Skeletal muscle satellite cell (primary cell): Measurements from ENCODE around the gene VTA1.

Experiments used
- H3K27me3 ChIP-seq: 2 replicates; pipeline ENCODE4 v1.7.0; 2013; ENCODE audit warnings: low read length; ENCODE audit not compliant: control insufficient read depth, insufficient read depth
- H3K36me3 ChIP-seq: 2 replicates; pipeline ENCODE4 v1.7.0; 2013; ENCODE audit warnings: mild to moderate bottlenecking, control low read depth, low read length; ENCODE audit not compliant: insufficient read depth
- H3K4me1 ChIP-seq: 2 replicates; pipeline ENCODE4 v1.7.0; 2013; ENCODE audit warnings: low read length; ENCODE audit not compliant: control insufficient read depth, insufficient read depth
- H3K4me2 ChIP-seq: 2 replicates; pipeline ENCODE4 v1.7.0; 2013; ENCODE audit warnings: mild to moderate bottlenecking, low read length
- H3K4me3 ChIP-seq: 2 replicates; pipeline ENCODE4 v1.7.0; 2013; ENCODE audit warnings: low read length
- H3K9ac ChIP-seq: 2 replicates; pipeline ENCODE4 v1.7.0; 2013; ENCODE audit warnings: mild to moderate bottlenecking, low read depth, low read length, moderate library complexity
- H3K9me3 ChIP-seq: replicated peaks from 2 replicates; pipeline ENCODE4 v1.7.0; 2013; ENCODE audit warnings: mild to moderate bottlenecking, control low read depth, low read length

The VTA1 gene

DNA sequence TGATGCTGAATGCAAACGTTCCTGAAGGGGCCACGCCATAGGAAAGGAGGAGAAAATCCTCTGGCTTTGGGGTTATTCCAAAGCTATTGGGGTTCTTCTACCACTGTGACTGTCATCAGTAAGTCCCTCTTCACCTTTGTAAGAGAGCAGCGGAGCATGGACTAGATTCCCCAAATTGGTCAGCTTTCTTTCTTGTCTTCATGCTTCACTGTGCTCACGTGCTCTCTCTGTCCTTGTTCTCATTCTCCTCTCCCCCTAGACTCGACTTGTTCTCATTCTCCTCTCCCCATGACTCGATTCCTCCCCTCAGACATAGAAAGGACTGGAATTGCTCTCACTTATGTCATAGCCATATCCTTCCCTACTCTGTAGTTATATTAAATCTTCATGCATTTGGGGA is 99.9 kb downstream of the VTA1 start:
- Histone ChIP-seq H3K36me3 (no peaks in the 10 kb centered on the region), H3K4me3 (no peak overlapping the region), H3K27me3 (no peaks in the 10 kb centered on the region), H3K9me3 (no peaks in the 10 kb centered on the region), H3K4me2 (no peak overlapping the region), H3K9ac (no peak overlapping the region), H3K4me1 (no peaks in the 10 kb centered on the region)

DNA sequence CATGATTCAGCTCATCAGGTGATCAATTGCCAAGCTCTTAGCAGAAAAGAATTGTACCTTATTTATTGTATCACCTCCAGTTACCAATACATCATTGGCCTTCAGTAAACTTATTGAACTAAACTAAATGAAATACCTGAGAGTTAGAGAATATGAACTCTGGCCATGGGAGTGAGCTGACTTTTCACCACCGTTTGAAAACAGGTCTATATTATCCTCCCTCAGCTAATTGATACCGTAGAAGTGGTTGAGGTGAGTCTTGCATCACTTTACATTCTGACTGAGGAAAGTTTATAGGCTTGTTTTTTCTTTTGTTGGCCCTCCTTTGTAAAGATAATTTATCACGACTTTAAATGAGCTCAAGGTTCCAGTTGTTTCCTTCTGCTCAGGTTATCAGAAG is 102.2 kb downstream of the VTA1 start:
- no peak overlapping the region for H3K4me3 ChIP-seq
- H3K9ac ChIP-seq: no peak overlapping the region
- H3K9me3 ChIP-seq: no peaks in the 10 kb centered on the region
- no peak overlapping the region for H3K4me2 ChIP-seq
- H3K36me3 ChIP-seq: no peaks in the 10 kb centered on the region
- H3K4me1 ChIP-seq: no peaks in the 10 kb centered on the region
- no peaks in the 10 kb centered on the region for H3K27me3 ChIP-seq

DNA sequence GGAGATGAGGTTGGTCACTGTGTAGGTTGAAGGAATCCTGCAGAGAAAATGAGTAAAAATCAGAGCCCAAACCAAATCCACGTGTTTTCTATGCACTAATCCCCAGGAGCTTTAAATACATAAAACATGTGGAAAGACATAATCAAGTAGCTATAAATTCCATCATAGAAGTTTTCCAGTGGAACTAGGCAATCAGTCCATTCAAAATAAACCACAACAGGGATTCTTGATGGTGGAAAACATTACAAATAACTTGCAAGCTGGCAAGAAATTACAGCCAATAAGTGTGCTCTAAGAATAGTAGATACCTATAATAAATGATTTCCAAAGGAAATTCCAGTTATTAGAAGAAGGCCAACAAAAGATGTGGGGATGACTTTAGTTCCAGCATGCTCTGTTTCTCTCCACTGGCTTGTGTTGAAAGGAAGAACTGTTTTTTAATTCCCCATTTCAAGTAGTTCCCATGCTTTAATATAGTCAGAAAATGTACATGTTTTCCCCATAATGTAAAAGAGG is 104.9 kb downstream of the VTA1 start:
- Histone ChIP-seq H3K27me3 (no peaks in the 10 kb centered on the region), H3K9me3 (no peaks in the 10 kb centered on the region), H3K4me1 (no peaks in the 10 kb centered on the region), H3K4me3 (no peak overlapping the region), H3K4me2 (no peak overlapping the region), H3K36me3 (no peaks in the 10 kb centered on the region), H3K9ac (no peak overlapping the region)

DNA sequence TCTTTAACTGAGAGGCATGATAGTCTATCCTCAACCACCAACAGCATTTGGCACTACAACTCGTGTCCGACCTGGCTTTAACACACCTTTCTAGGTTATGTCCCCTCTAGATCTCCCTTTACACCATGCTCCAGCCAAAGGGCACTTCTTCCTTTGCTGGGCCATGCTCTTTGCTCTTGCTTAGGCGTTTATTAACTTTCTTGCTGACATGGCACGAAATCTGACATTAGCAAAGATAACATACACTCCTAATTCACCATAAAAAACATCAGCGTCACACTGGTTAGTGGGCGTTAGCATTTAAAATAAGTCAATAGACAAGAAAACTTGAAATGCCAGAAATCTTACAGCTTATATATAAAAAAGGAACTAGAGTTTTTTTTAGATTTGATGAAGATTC is 107.5 kb downstream of the VTA1 start:
- H3K4me2 ChIP-seq: no peak overlapping the region
- H3K9me3 ChIP-seq: no peaks in the 10 kb centered on the region
- H3K27me3 ChIP-seq: no peaks in the 10 kb centered on the region
- no peaks in the 10 kb centered on the region for H3K36me3 ChIP-seq
- H3K4me3 ChIP-seq: no peak overlapping the region
- no peaks in the 10 kb centered on the region for H3K4me1 ChIP-seq
- H3K9ac ChIP-seq: no peak overlapping the region

DNA sequence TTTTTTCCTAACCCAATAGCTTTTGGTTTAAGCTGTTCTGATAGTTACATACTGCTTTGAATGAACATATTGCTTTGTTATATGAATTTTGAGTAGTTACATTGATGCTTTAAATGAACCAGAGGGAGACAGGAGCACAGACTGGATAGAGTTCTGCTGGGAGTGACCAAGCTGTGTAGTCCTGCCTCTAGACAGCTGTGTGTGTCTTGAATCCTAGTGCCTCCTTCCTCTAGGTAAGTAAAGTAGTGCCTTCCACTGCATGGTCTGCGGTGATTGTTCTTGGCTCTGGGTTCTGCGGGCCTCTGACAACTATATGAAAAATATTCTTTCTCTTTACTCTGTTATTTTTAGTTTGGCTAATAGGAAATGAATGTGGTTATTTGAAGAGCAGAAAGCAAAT is 108.7 kb downstream of the VTA1 start:
- Histone ChIP-seq H3K4me1 (no peaks in the 10 kb centered on the region), H3K9me3 (no peaks in the 10 kb centered on the region), H3K36me3 (no peaks in the 10 kb centered on the region), H3K27me3 (no peaks in the 10 kb centered on the region), H3K4me2 (no peak overlapping the region), H3K9ac (no peak overlapping the region), H3K4me3 (no peak overlapping the region)

DNA sequence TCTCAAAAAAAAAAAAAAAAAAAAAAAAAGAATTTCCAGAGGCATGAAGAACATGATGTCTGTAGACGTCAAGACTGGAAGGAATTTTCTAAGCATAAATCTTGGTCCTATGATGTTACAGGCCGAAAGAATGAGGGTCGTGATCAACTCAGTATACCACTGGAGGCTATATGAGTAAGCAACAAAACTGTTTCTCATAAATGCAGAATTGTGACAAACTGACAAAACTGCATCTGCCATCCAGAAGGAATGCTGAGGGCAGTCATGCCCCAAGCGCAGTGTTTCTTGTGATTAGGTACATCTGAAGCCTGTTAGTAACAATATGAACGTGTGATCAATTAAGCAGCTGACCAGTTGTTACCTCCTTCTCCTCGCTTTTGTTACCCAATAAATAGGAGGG is 111.2 kb downstream of the VTA1 start:
- Histone ChIP-seq H3K36me3 (no peaks in the 10 kb centered on the region), H3K4me2 (no peak overlapping the region), H3K9ac (no peak overlapping the region), H3K9me3 (no peaks in the 10 kb centered on the region), H3K27me3 (no peaks in the 10 kb centered on the region), H3K4me3 (no peak overlapping the region), H3K4me1 (no peaks in the 10 kb centered on the region)

DNA sequence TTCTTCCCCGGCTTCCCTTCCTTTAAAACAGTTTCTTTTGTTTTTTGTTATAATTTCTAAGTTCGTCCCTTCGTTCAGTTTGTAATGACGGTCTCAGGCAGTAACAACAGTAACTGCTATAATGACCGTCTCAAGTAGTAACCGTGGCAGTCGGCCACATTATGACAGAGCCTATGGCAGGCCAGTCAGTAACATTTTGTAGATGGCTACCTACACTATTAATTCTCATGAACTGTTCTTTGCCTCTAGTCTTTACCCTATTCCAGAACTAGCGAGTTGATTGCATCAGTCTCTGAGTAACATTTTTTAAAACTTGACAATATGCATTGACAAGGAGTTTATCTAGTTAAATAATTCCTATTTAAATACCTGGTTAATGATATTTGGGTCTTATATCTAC is 111.7 kb downstream of the VTA1 start:
- Histone ChIP-seq H3K27me3 (no peaks in the 10 kb centered on the region), H3K36me3 (no peaks in the 10 kb centered on the region), H3K9ac (no peak overlapping the region), H3K4me3 (no peak overlapping the region), H3K9me3 (no peaks in the 10 kb centered on the region), H3K4me1 (no peaks in the 10 kb centered on the region), H3K4me2 (no peak overlapping the region)

DNA sequence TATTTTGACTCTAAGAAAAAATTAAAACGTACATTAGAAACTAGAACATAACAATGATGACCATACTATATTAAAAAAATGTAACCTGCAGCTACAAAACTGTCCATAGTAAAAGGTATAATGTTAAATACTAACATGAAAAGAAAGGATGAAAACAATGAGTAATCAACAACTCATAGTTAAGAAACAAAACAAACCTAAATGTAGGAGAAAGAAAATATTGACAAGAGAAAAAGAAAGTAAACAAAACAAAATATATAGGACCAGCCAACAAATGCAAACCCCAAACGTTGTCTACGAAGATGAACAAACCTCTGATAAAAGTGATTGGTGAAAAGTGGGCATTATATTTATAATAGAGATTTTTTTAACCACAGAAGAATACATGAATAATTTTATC is 113.7 kb downstream of the VTA1 start:
- Histone ChIP-seq H3K36me3 (no peaks in the 10 kb centered on the region), H3K4me1 (no peaks in the 10 kb centered on the region), H3K4me3 (no peak overlapping the region), H3K27me3 (no peaks in the 10 kb centered on the region), H3K9ac (no peak overlapping the region), H3K4me2 (no peak overlapping the region), H3K9me3 (no peaks in the 10 kb centered on the region)

DNA sequence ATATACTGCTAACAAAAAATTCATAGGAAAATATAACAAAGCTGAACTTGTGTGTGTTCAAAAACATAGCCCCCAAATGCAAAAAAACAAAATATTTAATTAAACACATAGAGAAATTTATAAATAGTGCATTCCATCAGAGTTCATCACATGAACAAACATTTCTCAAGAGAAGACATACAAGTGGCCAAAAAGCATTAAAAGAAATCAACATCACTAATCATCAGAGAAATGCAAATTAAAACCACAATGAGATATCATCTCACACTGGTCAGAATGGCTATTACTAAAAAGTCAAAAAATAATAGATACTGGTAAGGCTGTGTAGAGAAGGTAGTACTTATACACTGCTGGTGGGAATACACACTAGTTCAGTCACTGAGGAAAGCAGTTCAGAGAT is 115.2 kb downstream of the VTA1 start:
- no peaks in the 10 kb centered on the region for H3K4me1 ChIP-seq
- H3K27me3 ChIP-seq: no peaks in the 10 kb centered on the region
- H3K9me3 ChIP-seq: no peaks in the 10 kb centered on the region
- H3K4me3 ChIP-seq: no peak overlapping the region
- H3K9ac ChIP-seq: no peak overlapping the region
- no peaks in the 10 kb centered on the region for H3K36me3 ChIP-seq
- no peak overlapping the region for H3K4me2 ChIP-seq

DNA sequence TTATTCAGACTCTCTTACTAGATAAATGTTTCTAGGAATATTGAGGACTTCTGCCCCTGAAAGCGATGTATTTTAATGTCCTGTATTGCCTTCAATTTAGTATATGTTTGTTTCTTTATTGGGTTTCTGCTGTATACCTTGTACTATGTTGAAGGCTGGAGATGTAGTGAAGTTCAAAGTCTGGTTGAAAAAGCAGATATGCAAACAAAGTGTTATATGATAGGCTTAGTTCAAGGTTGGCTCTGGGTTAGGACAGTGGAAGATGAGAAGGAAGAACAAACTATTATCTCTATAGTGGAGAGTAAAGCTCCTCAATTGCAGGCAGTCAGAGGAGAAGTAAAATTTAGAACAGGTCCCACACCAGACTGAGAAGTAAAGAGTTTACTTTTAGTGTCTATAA is 118.4 kb downstream of the VTA1 start:
- H3K4me3 ChIP-seq: no peak overlapping the region
- H3K27me3 ChIP-seq: no peaks in the 10 kb centered on the region
- no peak overlapping the region for H3K9ac ChIP-seq
- no peaks in the 10 kb centered on the region for H3K36me3 ChIP-seq
- no peaks in the 10 kb centered on the region for H3K4me1 ChIP-seq
- H3K9me3 ChIP-seq: no peaks in the 10 kb centered on the region
- H3K4me2 ChIP-seq: no peak overlapping the region

DNA sequence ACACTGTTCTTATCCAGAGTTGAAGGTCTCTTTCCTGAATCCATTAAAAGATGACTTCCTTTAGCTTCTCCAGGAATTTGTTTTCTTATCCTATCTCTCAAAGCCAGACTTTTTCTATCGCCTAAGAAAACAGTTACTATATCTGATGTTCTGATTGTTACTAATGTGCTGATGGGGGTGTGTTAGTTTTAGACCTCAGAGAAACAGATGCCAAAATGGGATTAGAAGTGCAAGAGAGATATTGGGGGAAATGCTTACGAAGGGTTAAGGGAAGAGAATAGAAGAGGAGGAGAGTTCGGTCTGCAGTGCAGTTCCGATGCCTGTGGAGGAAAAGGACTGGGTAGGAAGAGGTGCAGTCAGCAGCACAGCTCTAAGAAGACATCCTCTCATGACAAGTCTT is 119.0 kb downstream of the VTA1 start:
- H3K4me3 ChIP-seq: no peak overlapping the region
- no peaks in the 10 kb centered on the region for H3K9me3 ChIP-seq
- no peak overlapping the region for H3K4me2 ChIP-seq
- H3K27me3 ChIP-seq: no peaks in the 10 kb centered on the region
- H3K36me3 ChIP-seq: no peaks in the 10 kb centered on the region
- no peak overlapping the region for H3K9ac ChIP-seq
- no peaks in the 10 kb centered on the region for H3K4me1 ChIP-seq

DNA sequence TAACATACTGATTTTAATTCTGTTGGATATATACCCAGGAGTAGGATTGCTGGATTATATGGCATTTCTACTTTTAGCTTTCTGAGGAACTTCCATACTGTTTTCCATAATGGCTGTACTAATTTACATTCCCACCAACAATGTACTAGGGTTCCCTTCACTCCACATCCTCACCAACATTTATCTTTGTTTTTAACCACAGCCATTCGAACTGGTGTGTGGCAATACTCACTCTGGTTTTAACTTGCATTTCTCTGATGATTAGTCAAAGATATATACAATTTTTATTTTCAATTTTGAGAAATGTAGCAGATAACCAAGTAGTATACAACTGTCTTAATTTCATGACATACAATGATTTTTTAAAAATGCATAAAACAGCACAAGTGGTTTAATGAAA is 124.4 kb downstream of the VTA1 start:
- no peak overlapping the region for H3K4me3 ChIP-seq
- no peak overlapping the region for H3K9ac ChIP-seq
- no peaks in the 10 kb centered on the region for H3K36me3 ChIP-seq
- H3K4me1 ChIP-seq: no peaks in the 10 kb centered on the region
- no peaks in the 10 kb centered on the region for H3K27me3 ChIP-seq
- H3K9me3 ChIP-seq: no peaks in the 10 kb centered on the region
- no peak overlapping the region for H3K4me2 ChIP-seq
